Measurements from ENCODE around the gene SLC25A22.

SLC25A22 gene

DNA sequence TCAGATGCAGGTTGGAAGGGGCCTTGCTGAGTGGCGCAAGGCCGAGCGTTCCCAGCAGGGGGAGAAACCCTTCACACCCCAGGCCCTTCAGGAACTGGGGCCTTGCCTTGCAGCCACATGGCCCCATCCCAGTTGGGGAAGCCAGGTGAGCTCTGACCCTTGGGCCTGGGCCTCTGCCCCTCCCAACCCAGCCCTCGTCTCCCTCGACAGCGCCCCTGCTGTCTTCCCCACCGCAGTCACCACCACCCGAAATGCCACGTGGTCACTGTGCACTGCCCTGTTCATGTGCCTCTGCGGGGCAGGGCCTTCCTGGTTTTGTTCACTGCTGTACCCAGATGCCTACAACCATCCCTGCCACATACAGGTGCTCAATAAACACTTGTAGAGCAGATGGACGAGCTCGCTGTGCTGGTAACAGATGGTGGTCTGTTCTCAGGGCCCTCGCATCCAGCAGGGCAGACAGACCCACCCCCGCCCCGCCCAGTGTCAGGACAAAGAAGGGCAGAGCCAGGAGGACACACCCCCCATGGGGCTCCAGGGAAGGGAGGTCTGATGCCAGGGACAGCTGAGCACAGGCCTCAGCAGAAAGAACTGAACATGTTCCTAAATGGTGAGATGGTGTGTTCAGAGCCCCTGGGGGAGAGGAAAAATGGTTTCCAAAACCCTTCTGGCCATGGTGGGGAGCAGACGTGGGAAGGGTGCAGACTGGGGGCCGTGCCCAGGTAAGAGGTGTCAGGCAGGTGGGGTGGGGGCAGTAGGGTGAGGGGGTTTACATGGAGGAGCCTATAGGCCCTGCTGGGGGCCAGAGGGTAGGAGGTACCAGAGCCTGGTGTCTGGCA is 40.6 kb upstream of the SLC25A22 start:
- H3K4me3 Mint-ChIP-seq: no peak overlapping the region
- H3K9me3 Mint-ChIP-seq: no peaks in the 10 kb centered on the region
- H3K36me3 Mint-ChIP-seq (ENCODE audit: insufficient read depth): peaks cover 34% of the 10 kb centered on the region
- ATAC-seq (replicated peaks) (no peak), DNase-seq (no peak)
- no peak overlapping the region for H3K27ac Mint-ChIP-seq
- peaks cover 17 to 30% of the 10 kb centered on the region in 2 donors for H3K4me1 Mint-ChIP-seq (ENCODE audit: low read depth in 2 of 2)
- no peaks in the 10 kb centered on the region for H3K27me3 Mint-ChIP-seq

GRCh38 chr11:837990-838307 is 39.9 kb upstream of the SLC25A22 start:
- H3K4me1 Mint-ChIP-seq (ENCODE audit: low read depth in 2 of 2): peaks cover 19 to 28% of the 10 kb centered on the region in 2 donors
- no peak for DNase-seq
- no peaks in the 10 kb centered on the region for H3K9me3 Mint-ChIP-seq
- peak overlapping the region in 1 of 2 donors; percentile 49 for H3K27ac Mint-ChIP-seq
- H3K4me3 Mint-ChIP-seq: no peak overlapping the region
- no peak for ATAC-seq (replicated peaks)
- H3K27me3 Mint-ChIP-seq: no peaks in the 10 kb centered on the region
- H3K36me3 Mint-ChIP-seq (ENCODE audit: insufficient read depth): peaks cover 30% of the 10 kb centered on the region

- no peak for DNase-seq
- ATAC-seq (replicated peaks): no peak
- no peak overlapping the region for H3K4me3 Mint-ChIP-seq
- peaks cover 19 to 29% of the 10 kb centered on the region in 2 donors for H3K4me1 Mint-ChIP-seq (ENCODE audit: low read depth in 2 of 2)
- H3K27me3 Mint-ChIP-seq: no peaks in the 10 kb centered on the region
- H3K27ac Mint-ChIP-seq: peak overlapping the region in 1 of 2 donors; percentile 49
- no peaks in the 10 kb centered on the region for H3K9me3 Mint-ChIP-seq
- peaks cover 30% of the 10 kb centered on the region for H3K36me3 Mint-ChIP-seq (ENCODE audit: insufficient read depth)
These were observed 39.3 kb upstream of the SLC25A22 start for GRCh38 chr11:837189-837989.

DNA sequence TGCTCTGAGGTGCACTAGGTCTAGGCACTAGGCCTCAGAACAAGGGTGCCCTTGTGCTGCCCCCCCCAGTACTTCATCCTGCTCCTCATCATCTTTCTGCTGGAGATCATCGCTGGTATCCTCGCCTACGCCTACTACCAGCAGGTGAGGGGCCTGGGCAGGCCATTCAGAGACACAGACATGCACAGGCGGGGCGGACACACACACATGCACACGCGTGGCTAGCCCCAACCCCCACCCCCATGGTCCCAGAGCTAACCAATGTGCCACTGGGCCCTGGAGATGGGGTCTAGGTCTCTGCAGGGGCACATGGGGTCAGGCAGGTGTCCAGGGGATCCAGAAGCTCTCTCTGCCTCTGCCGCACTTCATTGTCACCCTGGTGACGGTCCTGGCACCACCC is 38.6 kb upstream of the SLC25A22 start:
- H3K27ac Mint-ChIP-seq: no peak overlapping the region
- DNase-seq (no peak), ATAC-seq (replicated peaks) (no peak)
- H3K9me3 Mint-ChIP-seq: no peaks in the 10 kb centered on the region
- no peak overlapping the region for H3K4me3 Mint-ChIP-seq
- peaks cover 30% of the 10 kb centered on the region for H3K36me3 Mint-ChIP-seq (ENCODE audit: insufficient read depth)
- H3K27me3 Mint-ChIP-seq: peaks cover 0 to 1% of the 10 kb centered on the region in 2 donors
- H3K4me1 Mint-ChIP-seq (ENCODE audit: low read depth in 2 of 2): peaks cover 19 to 33% of the 10 kb centered on the region in 2 donors

DNA sequence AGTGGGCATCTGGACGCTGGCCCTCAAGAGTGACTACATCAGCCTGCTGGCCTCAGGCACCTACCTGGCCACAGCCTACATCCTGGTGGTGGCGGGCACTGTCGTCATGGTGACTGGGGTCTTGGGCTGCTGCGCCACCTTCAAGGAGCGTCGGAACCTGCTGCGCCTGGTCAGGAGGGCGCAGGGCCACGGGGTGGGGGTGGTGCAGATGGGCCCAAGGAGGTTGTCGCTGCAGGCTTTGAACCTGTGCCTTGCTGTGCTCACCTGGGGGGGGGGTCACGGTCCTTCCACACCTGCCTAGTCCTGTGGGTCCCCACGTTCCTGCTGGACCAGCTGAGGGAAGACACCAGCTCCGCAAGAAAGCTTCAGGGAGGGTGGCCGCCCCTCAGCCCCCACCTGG is 38.2 kb upstream of the SLC25A22 start:
- ATAC-seq (replicated peaks): no peak
- Mint-ChIP-seq H3K36me3 (ENCODE audit: insufficient read depth) (peaks cover 30% of the 10 kb centered on the region), H3K4me1 (ENCODE audit: low read depth in 2 of 2) (peaks cover 17 to 33% of the 10 kb centered on the region in 2 donors), H3K27me3 (peaks cover 0 to 6% of the 10 kb centered on the region in 2 donors), H3K4me3 (no peak overlapping the region), H3K9me3 (no peaks in the 10 kb centered on the region), H3K27ac (peak overlapping the region in 1 of 2 donors; percentile 20)
- no peak for DNase-seq

DNA sequence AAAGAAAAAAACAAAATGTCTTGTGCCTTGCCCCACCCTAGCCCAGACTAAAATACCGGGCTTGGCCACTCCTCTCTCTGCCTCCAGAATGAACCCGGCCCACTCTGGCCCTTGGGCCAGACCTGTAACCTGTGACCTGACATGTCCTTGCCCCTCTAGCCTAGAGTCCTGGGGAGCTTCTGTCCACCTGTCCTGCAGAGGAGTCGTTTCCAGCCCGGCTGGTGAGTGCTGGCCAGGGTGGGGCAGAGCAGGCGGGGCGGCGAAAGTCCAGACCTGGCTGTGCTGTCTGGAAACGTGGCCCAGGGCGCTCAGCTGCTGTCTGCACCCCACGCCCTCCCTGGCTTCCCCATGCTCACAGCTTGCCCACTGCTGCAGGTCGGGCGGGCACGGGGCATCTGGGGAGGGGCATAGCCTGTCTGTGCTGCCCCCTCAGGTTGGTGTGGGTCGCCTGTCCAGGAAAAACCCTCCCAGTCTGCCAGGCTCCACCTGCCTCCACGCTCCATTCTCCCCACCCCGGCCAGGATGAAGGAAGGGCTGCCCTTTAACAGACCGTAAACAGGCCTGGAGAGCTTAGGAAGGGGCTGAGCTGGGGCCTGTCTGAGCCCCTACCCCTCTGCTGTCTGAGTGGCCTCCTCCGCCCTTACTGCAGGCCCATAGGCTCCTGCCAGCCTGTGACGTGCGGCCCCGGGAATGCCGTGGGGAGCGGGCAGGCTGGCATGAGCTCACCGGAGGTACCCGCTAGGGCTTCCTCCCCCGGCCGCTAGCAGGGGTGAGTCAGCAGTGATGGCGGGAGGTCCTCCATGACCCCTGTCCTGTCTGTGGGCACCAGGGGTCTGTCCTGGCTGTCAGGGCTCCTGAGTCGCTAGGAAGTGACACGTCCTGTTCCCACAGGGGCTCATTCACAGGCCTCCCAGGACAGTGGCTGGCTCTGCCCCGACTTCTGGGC is 36.6 kb upstream of the SLC25A22 start:
- ATAC-seq (replicated peaks) (no peak), DNase-seq (no peak)
- no peaks in the 10 kb centered on the region for H3K9me3 Mint-ChIP-seq
- H3K4me3 Mint-ChIP-seq: peak overlapping the region; percentile 60 to 71
- H3K36me3 Mint-ChIP-seq (ENCODE audit: insufficient read depth): peaks cover 25% of the 10 kb centered on the region
- H3K27ac Mint-ChIP-seq: no peak overlapping the region
- peaks cover 5 to 25% of the 10 kb centered on the region in 2 donors for H3K4me1 Mint-ChIP-seq (ENCODE audit: low read depth in 2 of 2)
- H3K27me3 Mint-ChIP-seq: peaks cover 0 to 12% of the 10 kb centered on the region in 2 donors

GRCh38 chr11:833849-834311 is 35.8 kb upstream of the SLC25A22 start:
- Mint-ChIP-seq H3K27me3 (peaks cover 0 to 19% of the 10 kb centered on the region in 2 donors), H3K4me3 (peak overlapping the region; percentile 60 to 71), H3K36me3 (ENCODE audit: insufficient read depth) (peaks cover 17% of the 10 kb centered on the region), H3K27ac (no peak overlapping the region), H3K9me3 (no peaks in the 10 kb centered on the region), H3K4me1 (ENCODE audit: low read depth in 2 of 2) (peaks cover 5 to 29% of the 10 kb centered on the region in 2 donors)
- DNase-seq (no peak), ATAC-seq (replicated peaks) (no peak)

DNA sequence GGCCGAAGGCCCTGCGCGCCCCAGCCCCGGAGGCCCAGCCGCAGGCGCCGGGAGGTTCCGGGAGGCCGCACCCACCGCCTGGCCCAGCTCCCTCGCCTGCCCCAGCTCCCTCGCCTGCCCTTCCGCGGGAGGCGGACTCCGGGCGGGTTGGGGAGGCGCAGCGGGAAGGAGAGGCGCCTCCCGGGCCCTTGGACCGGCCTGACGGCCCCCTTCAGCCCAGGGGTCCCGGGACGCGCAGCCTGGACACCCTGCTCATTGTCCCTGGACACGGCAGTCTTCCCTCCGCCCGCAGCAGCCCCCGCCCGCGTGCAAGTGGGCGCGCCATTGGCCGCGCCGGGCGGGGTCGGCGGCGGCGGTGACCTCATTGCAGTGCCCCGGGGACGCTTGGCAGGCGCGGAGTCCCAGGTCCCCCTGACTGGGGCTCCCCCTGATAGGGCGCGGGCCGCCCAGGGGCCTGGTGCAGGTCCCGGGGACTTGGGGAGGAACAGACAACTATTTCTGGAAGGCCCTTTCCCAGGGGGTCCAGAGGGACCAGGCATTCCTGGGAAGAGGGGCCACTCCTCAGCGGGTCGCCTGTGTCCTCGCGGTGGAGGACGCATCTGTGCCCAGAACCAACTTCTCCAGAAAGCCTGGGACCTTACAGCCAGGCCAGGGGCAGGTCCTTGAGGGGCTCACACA is 35.2 kb upstream of the SLC25A22 start:
- Mint-ChIP-seq H3K36me3 (ENCODE audit: insufficient read depth) (peaks cover 16% of the 10 kb centered on the region), H3K27ac (no peak overlapping the region), H3K4me1 (ENCODE audit: low read depth in 2 of 2) (peaks cover 5 to 29% of the 10 kb centered on the region in 2 donors), H3K27me3 (peaks cover 0 to 26% of the 10 kb centered on the region in 2 donors), H3K4me3 (peak overlapping the region; percentile 60 to 71), H3K9me3 (no peaks in the 10 kb centered on the region)
- DNase-seq: peak in 2 of 3 experiments; percentile 38 to 42
- ATAC-seq (replicated peaks): peak; percentile 61

GRCh38 chr11:832529-833113 is 34.5 kb upstream of the SLC25A22 start, which contains the start of gene CD151:
CD151 (plus strand) TSS chr11:832952; CDS start chr11:836070, 3,118 bp downstream.
- H3K9me3 Mint-ChIP-seq: no peaks in the 10 kb centered on the region
- peaks cover 4 to 32% of the 10 kb centered on the region in 2 donors for H3K27me3 Mint-ChIP-seq
- peak in 2 of 3 experiments; percentile 29 to 34 for DNase-seq
- peaks cover 8 to 32% of the 10 kb centered on the region in 2 donors for H3K4me1 Mint-ChIP-seq (ENCODE audit: low read depth in 2 of 2)
- H3K27ac Mint-ChIP-seq: no peak within 1 kb of the TSS
- peak within 1 kb of the TSS; percentile 69 to 75 for H3K4me3 Mint-ChIP-seq
- peak; percentile 61 for ATAC-seq (replicated peaks)
- peaks cover 12% of the 10 kb centered on the region for H3K36me3 Mint-ChIP-seq (ENCODE audit: insufficient read depth)

GRCh38 chr11:831961-832528 is 34.0 kb upstream of the SLC25A22 start:
- peaks cover 7% of the 10 kb centered on the region for H3K36me3 Mint-ChIP-seq (ENCODE audit: insufficient read depth)
- ATAC-seq (replicated peaks): no peak

DNA sequence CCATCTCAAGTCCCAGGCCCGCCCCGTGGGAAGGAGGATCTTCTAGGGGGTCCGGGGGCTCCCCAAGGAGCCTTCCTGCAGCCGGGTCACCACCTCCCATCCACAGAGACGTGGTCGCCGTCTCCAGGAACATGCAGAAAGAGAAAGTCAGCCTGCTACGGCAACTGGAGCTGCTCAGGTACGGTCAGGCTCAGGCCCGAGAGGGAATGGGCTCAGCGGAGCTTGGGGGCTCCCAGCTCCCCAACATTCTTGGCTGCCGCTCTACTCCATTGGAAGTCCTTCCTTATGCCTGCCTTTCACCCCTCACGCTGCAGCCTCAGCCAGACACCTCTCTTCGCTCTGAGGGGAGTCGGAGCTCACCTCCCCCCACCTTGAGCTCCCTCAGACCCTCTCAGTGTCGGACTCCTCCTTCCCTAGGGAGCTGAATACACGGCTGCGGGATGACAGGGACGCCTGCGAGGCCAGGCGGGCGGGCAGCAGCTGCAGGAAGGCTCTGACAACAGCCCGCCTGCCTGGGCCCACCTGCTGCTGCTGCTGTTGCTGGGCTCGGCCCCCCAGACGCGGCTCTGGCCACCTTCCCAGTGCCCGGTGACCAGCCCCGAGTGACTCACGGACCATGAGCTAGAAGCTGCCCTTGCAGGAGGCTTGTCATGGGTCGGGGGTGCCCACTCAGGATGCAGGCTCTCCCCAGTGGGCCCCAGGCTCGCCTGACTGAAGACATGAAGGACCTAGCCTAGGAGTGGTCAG is 33.2 kb upstream of the SLC25A22 start:
- ATAC-seq (replicated peaks) (no peak), DNase-seq (no peak)
- Mint-ChIP-seq H3K4me3 (peak overlapping the region; percentile 69 to 75), H3K4me1 (ENCODE audit: low read depth in 2 of 2) (peaks cover 14 to 32% of the 10 kb centered on the region in 2 donors), H3K36me3 (ENCODE audit: insufficient read depth) (peaks cover 4% of the 10 kb centered on the region), H3K27me3 (peaks cover 6 to 37% of the 10 kb centered on the region in 2 donors), H3K9me3 (no peaks in the 10 kb centered on the region), H3K27ac (no peak overlapping the region)

More at GRCh38 chr11:831961-832528, 34.0 kb upstream of the SLC25A22 start:
- Mint-ChIP-seq H3K4me3 (peak overlapping the region; percentile 69 to 75), H3K9me3 (no peaks in the 10 kb centered on the region), H3K27ac (no peak overlapping the region), H3K4me1 (ENCODE audit: low read depth in 2 of 2) (peaks cover 10 to 32% of the 10 kb centered on the region in 2 donors), H3K27me3 (peaks cover 6 to 37% of the 10 kb centered on the region in 2 donors)
- no peak for DNase-seq
